Measurements from ENCODE around the gene PDK2.
A peak's percentile ranks its signal among the peaks of the same experiment; 100 is the strongest.

Gene PDK2

GRCh38 chr17:50102164-50102991 is 7.2 kb downstream of the PDK2 start:
- DNase-seq, result no peak

- DNase-seq, result no peak
Observed at GRCh38 chr17:50103252-50103651, 8.1 kb downstream of the PDK2 start.

- DNase-seq, result no peak
Observed at GRCh38 chr17:50103941-50104340, 8.8 kb downstream of the PDK2 start.

- no peak for DNase-seq
Observed at GRCh38 chr17:50105811-50106210, 10.7 kb downstream of the PDK2 start.

- no peak for DNase-seq
Observed at GRCh38 chr17:50106393-50107131, 11.4 kb downstream of the PDK2 start.

- DNase-seq, result no peak
Observed at GRCh38 chr17:50107790-50108414, 12.8 kb downstream of the PDK2 start.

GRCh38 chr17:50108556-50108955 is 13.4 kb downstream of the PDK2 start:
- DNase-seq, result no peak

GRCh38 chr17:50109207-50109606 is 14.1 kb downstream of the PDK2 start:
- no peak for DNase-seq

- DNase-seq, result no peak
Observed at GRCh38 chr17:50109785-50110184, 14.6 kb downstream of the PDK2 start.

GRCh38 chr17:50110591-50111349 is 15.6 kb downstream of the PDK2 start:
- no peak for DNase-seq

GRCh38 chr17:50111673-50112655 is 16.8 kb downstream of the PDK2 start:
- DNase-seq, result no peak

- DNase-seq, result no peak
Observed at GRCh38 chr17:50112694-50113093, 17.5 kb downstream of the PDK2 start.

- no peak for DNase-seq
Observed at GRCh38 chr17:50113624-50114320, 18.6 kb downstream of the PDK2 start.

GRCh38 chr17:50114401-50114800 is 19.2 kb downstream of the PDK2 start:
- DNase-seq, result no peak

GRCh38 chr17:50114849-50115357 is 19.8 kb downstream of the PDK2 start:
- peak; percentile 50 for DNase-seq

GRCh38 chr17:50115756-50116155 is 20.6 kb downstream of the PDK2 start:
- DNase-seq, result no peak

- DNase-seq, result peak; percentile 77
Observed at GRCh38 chr17:50117202-50118051, 22.3 kb downstream of the PDK2 start.

GRCh38 chr17:50118076-50118827 is 23.1 kb downstream of the PDK2 start:
- DNase-seq, result no peak

GRCh38 chr17:50118828-50119218 is 23.7 kb downstream of the PDK2 start:
- DNase-seq, result no peak

Data from stimulated activated CD4-positive, alpha-beta T cell treated with anti-CD3 and anti-CD28 coated beads, Interleukin-15, amount 100 ng/mL, for 24 hours (primary cell).